PC-9 (cell line): ENCODE results near the gene CAPN10. TPM values are rescaled to one million over a fixed set of nuclear protein-coding genes. Genes with fewer than 3 reads are reported as not detected.

Experiments
- BruUV-seq: library from RNA; stranded (reverse); fragments of 400-500 nt; replicated peaks from 2 replicates; lab custom pipeline; 2021; lab: Mats Ljungman, UMichigan
- CTCF ChIA-PET: fragments of 300-600 bp; sonication (Branson Sonifier 250); formaldehyde crosslinking; loops from one replicate; lab custom pipeline; 2022; ENCODE audit warnings: antibody characterized with exemption; lab: Charles Lee
- POLR2A ChIA-PET: fragments of 300-600 bp; sonication (Branson Sonifier 250); formaldehyde crosslinking; loops from one replicate; lab custom pipeline; 2022; ENCODE audit warnings: antibody characterized with exemption; ENCODE audit not compliant: unreplicated experiment; lab: Charles Lee
- DNase-seq, 2 experiments: peaks; one replicate each; pipeline versions ENCODE4 v3.0.0 to v3.0.0-alpha.2; 2015 to 2022; ENCODE audit warnings: mixed read lengths in 1 of 2
- H2AFZ ChIP-seq: fragments of 200-600 bp; sonication (generic); 2 replicates; pipeline ENCODE4 v1.8.1; 2017; ENCODE audit warnings: antibody characterized with exemption
- H3F3A ChIP-seq: fragments of 200-600 bp; sonication (generic); 2 replicates; pipeline ENCODE4 v1.8.1; 2017; ENCODE audit warnings: antibody characterized with exemption, mild to moderate bottlenecking, low read depth; ENCODE audit not compliant: insufficient read depth
- H3K27ac ChIP-seq: fragments of 200-600 bp; sonication (generic); 2 replicates; pipeline ENCODE4 v1.6.1; 2016; ENCODE audit warnings: mixed run types
- H3K27me3 ChIP-seq: fragments of 200-600 bp; sonication (generic); 2 replicates; pipeline ENCODE4 v1.6.1; 2016; ENCODE audit warnings: low read depth, mixed run types; ENCODE audit not compliant: insufficient read depth
- H3K36me3 ChIP-seq: fragments of 200-600 bp; sonication (generic); 2 replicates; pipeline ENCODE4 v1.6.1; 2016; ENCODE audit warnings: low read depth, mixed run types
- H3K4me1 ChIP-seq: fragments of 200-600 bp; sonication (generic); replicated peaks from 2 replicates; pipeline ENCODE4 v1.6.1; 2016; ENCODE audit warnings: mixed run types; ENCODE audit not compliant: insufficient read depth
- H3K4me2 ChIP-seq: fragments of 200-600 bp; sonication (generic); 2 replicates; pipeline ENCODE4 v1.6.1; 2017; ENCODE audit warnings: mixed run types
- H3K4me3 ChIP-seq: fragments of 200-600 bp; sonication (generic); 2 replicates; pipeline ENCODE4 v1.6.1; 2016; ENCODE audit warnings: mixed run types
- H3K79me2 ChIP-seq: fragments of 200-600 bp; sonication (generic); 2 replicates; pipeline ENCODE4 v1.6.1; 2017; ENCODE audit warnings: low read depth, mixed run types
- H3K9me2 ChIP-seq: fragments of 200-600 bp; sonication (generic); 2 replicates; pipeline ENCODE4 v1.8.1; 2017; ENCODE audit warnings: mild to moderate bottlenecking; ENCODE audit not compliant: insufficient read depth
- H3K9me3 ChIP-seq: fragments of 200-600 bp; sonication (generic); 2 replicates; pipeline ENCODE4 v1.8.1; 2016; ENCODE audit warnings: low read depth; ENCODE audit not compliant: insufficient read depth
- H4K20me1 ChIP-seq: fragments of 200-600 bp; sonication (generic); 2 replicates; pipeline ENCODE4 v1.8.1; 2017; ENCODE audit not compliant: insufficient read depth
- EZH2 ChIP-seq: fragments of 200-600 bp; sonication (generic); IDR thresholded peaks from 2 replicates; pipeline ENCODE4 v1.8.0; 2017; ENCODE audit warnings: antibody characterized with exemption, low read depth
- intact Hi-C: fragments of 100-400 bp; cut with micrococcal nuclease; formaldehyde crosslinking; loops from one replicate; pipeline ENCODE4 v1.10.0; 2022; ENCODE audit not compliant: unreplicated experiment
- total RNA-seq: library from RNA; stranded (reverse); gene quantifications from 2 replicates; pipeline ENCODE4 v1.2.3, GENCODE V29; 2021
- TF ChIP-seq, protein P1 (sequence below): fragments of 200-600 bp; sonication (generic); conservative IDR thresholded peaks from 2 replicates; pipeline ENCODE4 v1.6.1; 2017; ENCODE audit warnings: mixed run types, antibody characterized with exemption, mild to moderate bottlenecking, moderate library complexity

Gene CAPN10
- total RNA-seq, 1 experiment from 2014 or later: 49.8 TPM

- ChIA-PET CTCF (interaction anchor here (0.6 kb wide), 1 partner anchor 10 kb away, joined by 3 read pairs; no protein-coding TSS in a partner anchor), POLR2A (no interaction called here)
- Histone ChIP-seq H3K9me2 (no peaks in the 10 kb centered on the region), H3K4me2 (no peak overlapping the region), H3K79me2 (peaks cover 51% of the 10 kb centered on the region), H3K27ac (no peak overlapping the region), H3K27me3 (no peaks in the 10 kb centered on the region), H2AFZ (no peak overlapping the region), H3K4me1 (peaks cover 25% of the 10 kb centered on the region), H3K9me3 (no peaks in the 10 kb centered on the region), H4K20me1 (peaks cover 22% of the 10 kb centered on the region), H3F3A (peaks cover 9% of the 10 kb centered on the region; the same call in 1 of the 2 replicates), H3K36me3 (no peaks in the 10 kb centered on the region), H3K4me3 (no peak overlapping the region)
- no TSS peak for BruUV-seq
- no peak for TF ChIP-seq EZH2
- TF ChIP-seq, protein P1, sequence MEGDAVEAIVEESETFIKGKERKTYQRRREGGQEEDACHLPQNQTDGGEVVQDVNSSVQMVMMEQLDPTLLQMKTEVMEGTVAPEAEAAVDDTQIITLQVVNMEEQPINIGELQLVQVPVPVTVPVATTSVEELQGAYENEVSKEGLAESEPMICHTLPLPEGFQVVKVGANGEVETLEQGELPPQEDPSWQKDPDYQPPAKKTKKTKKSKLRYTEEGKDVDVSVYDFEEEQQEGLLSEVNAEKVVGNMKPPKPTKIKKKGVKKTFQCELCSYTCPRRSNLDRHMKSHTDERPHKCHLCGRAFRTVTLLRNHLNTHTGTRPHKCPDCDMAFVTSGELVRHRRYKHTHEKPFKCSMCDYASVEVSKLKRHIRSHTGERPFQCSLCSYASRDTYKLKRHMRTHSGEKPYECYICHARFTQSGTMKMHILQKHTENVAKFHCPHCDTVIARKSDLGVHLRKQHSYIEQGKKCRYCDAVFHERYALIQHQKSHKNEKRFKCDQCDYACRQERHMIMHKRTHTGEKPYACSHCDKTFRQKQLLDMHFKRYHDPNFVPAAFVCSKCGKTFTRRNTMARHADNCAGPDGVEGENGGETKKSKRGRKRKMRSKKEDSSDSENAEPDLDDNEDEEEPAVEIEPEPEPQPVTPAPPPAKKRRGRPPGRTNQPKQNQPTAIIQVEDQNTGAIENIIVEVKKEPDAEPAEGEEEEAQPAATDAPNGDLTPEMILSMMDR: no peak
- no peak for DNase-seq
- intact Hi-C loops: no loop called here
Measured at GRCh38 chr2:240589375-240589774, 2.8 kb downstream of the CAPN10 start.

DNA sequence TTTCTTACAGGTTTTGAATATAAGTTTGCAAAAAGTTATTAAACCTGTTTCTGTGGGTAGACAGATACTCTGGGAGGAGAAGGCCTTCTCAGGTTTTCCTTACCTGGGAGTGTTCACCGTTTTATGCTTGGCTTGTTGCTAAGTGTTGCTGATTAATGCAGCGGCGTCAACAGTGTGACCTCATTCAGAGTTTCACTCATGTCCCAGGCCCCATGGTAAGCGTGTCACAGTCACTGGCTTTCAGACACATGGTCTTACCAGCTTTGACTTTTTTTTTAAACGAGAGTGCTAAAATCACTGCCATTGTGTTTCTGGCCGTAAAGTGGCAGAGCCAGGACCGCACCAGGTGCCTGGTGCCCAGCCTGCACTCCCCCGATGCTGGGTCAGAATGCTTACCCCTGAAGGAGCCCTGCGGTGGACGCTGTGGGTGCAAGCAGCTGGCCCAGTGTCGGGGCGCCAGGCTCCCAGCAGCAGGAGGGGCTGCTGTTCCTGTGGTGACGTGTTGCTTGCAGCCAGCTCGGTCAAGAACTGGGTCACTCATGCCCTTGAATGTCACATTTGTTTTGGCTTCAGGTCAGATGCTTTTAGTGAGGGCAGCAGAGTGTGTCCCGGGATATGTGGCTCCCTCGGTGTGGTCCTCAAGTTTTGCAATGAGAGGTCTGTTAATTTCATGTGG lies 3.5 kb downstream of the CAPN10 start:
- Histone ChIP-seq H3F3A (peaks cover 8% of the 10 kb centered on the region; the same call in 1 of the 2 replicates), H3K4me2 (no peak overlapping the region), H3K79me2 (peaks cover 45% of the 10 kb centered on the region), H3K9me2 (no peaks in the 10 kb centered on the region), H3K4me1 (peaks cover 19% of the 10 kb centered on the region), H3K27me3 (no peaks in the 10 kb centered on the region), H3K36me3 (no peaks in the 10 kb centered on the region), H3K27ac (no peak overlapping the region), H3K9me3 (no peaks in the 10 kb centered on the region), H4K20me1 (peaks cover 22% of the 10 kb centered on the region), H2AFZ (no peak overlapping the region), H3K4me3 (no peak overlapping the region)
- DNase-seq: no peak
- intact Hi-C loops: no loop called here
- TF ChIP-seq, protein P1: no peak
- no peak for TF ChIP-seq EZH2
- POLR2A ChIA-PET: no interaction called here
- no TSS peak for BruUV-seq
- CTCF ChIA-PET: interaction anchor here (0.6 kb wide), 1 partner anchor 11 kb away, joined by 3 read pairs; no protein-coding TSS in a partner anchor

GRCh38 chr2:240590681-240591111 lies 4.2 kb downstream of the CAPN10 start:
- no TSS peak for BruUV-seq

More at GRCh38 chr2:240590681-240591111, 4.2 kb downstream of the CAPN10 start:
- Histone ChIP-seq H3K4me2 (no peak overlapping the region), H3K79me2 (peaks cover 38% of the 10 kb centered on the region), H2AFZ (no peak overlapping the region), H3K27ac (no peak overlapping the region), H3K9me3 (no peaks in the 10 kb centered on the region), H3F3A (peaks cover 8% of the 10 kb centered on the region; the same call in 1 of the 2 replicates), H3K9me2 (no peaks in the 10 kb centered on the region), H3K4me3 (no peak overlapping the region), H4K20me1 (peaks cover 28% of the 10 kb centered on the region), H3K36me3 (no peaks in the 10 kb centered on the region), H3K4me1 (peaks cover 14% of the 10 kb centered on the region), H3K27me3 (no peaks in the 10 kb centered on the region)
- no peak for DNase-seq
- intact Hi-C loops: no loop called here
- ChIA-PET POLR2A (no interaction called here), CTCF (no interaction called here)
- TF ChIP-seq EZH2: no peak
- TF ChIP-seq, protein P1: no peak
